Neuronal stem cell (in vitro differentiated cells): ENCODE results near the gene NRG2.

Experiments used
- DNase-seq: peaks from one replicate; pipeline ENCODE4 v3.0.0-alpha.2; 2013; ENCODE audit warnings: low spot score
- H2AFZ ChIP-seq: one replicate; pipeline ENCODE4 v1.6.1; 2013; ENCODE audit warnings: mild to moderate bottlenecking, low read length, inconsistent platforms
- H2AK5ac ChIP-seq: 2 replicates; pipeline ENCODE4 v1.6.1; 2013; ENCODE audit warnings: low read depth, mild to moderate bottlenecking, inconsistent platforms, low read length, moderate library complexity, mixed read lengths
- H2BK120ac ChIP-seq: 2 replicates; pipeline ENCODE4 v1.6.1; 2013; ENCODE audit warnings: low read depth, mild to moderate bottlenecking, inconsistent platforms, low read length, moderate library complexity, mixed read lengths
- H2BK12ac ChIP-seq: one replicate; pipeline ENCODE4 v1.6.1; 2013; ENCODE audit warnings: low read length, inconsistent platforms
- H2BK15ac ChIP-seq: 2 replicates; pipeline ENCODE4 v1.6.1; 2013; ENCODE audit warnings: mild to moderate bottlenecking, low read length, inconsistent platforms, mixed read lengths
- H2BK5ac ChIP-seq: one replicate; pipeline ENCODE4 v1.6.1; 2013; ENCODE audit warnings: inconsistent platforms, mild to moderate bottlenecking, low read length, moderate library complexity
- H3K14ac ChIP-seq: one replicate; pipeline ENCODE4 v1.6.1; 2013; ENCODE audit warnings: low read length, inconsistent platforms
- H3K18ac ChIP-seq: 2 replicates; pipeline ENCODE4 v1.6.1; 2013; ENCODE audit warnings: low read length, inconsistent platforms
- H3K23ac ChIP-seq: 2 replicates; pipeline ENCODE4 v1.6.1; 2013; ENCODE audit warnings: low read depth, mild to moderate bottlenecking, mixed read lengths, low read length, inconsistent platforms; ENCODE audit not compliant: poor library complexity
- H3K27ac ChIP-seq: replicated peaks from 3 replicates; pipeline ENCODE4 v1.5.1; 2013; ENCODE audit warnings: low read length, inconsistent platforms
- H3K27me3 ChIP-seq, 3 experiments: 2 replicates each; pipeline ENCODE4 v1.6.1; 2013; ENCODE audit warnings: low read length in 3 of 3, mild to moderate bottlenecking in 2 of 3, inconsistent platforms in 1 of 3, low read depth in 1 of 3, mixed read lengths in 1 of 3, moderate library complexity in 1 of 3; ENCODE audit not compliant: control insufficient read depth in 3 of 3, insufficient read depth in 3 of 3
- H3K36me3 ChIP-seq, 2 donors: replicated peaks in 1 of 2; 2 replicates each; pipeline ENCODE4 v1.6.1; 2013; ENCODE audit warnings: low read length in 2 of 2; ENCODE audit not compliant: control insufficient read depth in 2 of 2, insufficient read depth in 2 of 2
- H3K4ac ChIP-seq: 2 replicates; pipeline ENCODE4 v1.6.1; 2013; ENCODE audit warnings: inconsistent platforms, mild to moderate bottlenecking, low read length, moderate library complexity
- H3K4me1 ChIP-seq, 2 donors: 1 replicate in 1 of 2; 2 replicates in 1 of 2; pipeline ENCODE4 v1.6.1; 2013; ENCODE audit warnings: low read length in 2 of 2, low read depth in 1 of 2; ENCODE audit not compliant: control insufficient read depth in 2 of 2, insufficient read depth in 1 of 2
- H3K4me2 ChIP-seq: one replicate; pipeline ENCODE4 v1.6.1; 2013; ENCODE audit warnings: mild to moderate bottlenecking, low read length, inconsistent platforms; ENCODE audit not compliant: insufficient read depth, poor library complexity, severe bottlenecking
- H3K4me3 ChIP-seq, 2 donors: 2 replicates each; pipeline ENCODE4 v1.5.1; 2013; ENCODE audit warnings: low read length in 2 of 2, mild to moderate bottlenecking in 2 of 2, inconsistent platforms in 1 of 2, moderate library complexity in 1 of 2
- H3K79me1 ChIP-seq: one replicate; pipeline ENCODE4 v1.6.1; 2013; ENCODE audit warnings: low read depth, mild to moderate bottlenecking, inconsistent platforms, low read length, moderate library complexity
- H3K9ac ChIP-seq: one replicate; pipeline ENCODE4 v1.6.1; 2013; ENCODE audit warnings: mild to moderate bottlenecking, low read depth, low read length, inconsistent platforms; ENCODE audit not compliant: poor library complexity
- H3K9me3 ChIP-seq, 2 donors: replicated peaks in 1 of 2; 2 replicates each; pipeline versions ENCODE3 to v1.6.1; 2013; ENCODE audit warnings: low read length in 2 of 2, mild to moderate bottlenecking in 2 of 2, inconsistent platforms in 1 of 2, low read depth in 1 of 2, mixed read lengths in 1 of 2, moderate library complexity in 1 of 2; ENCODE audit not compliant: control insufficient read depth in 2 of 2, insufficient read depth in 1 of 2
- H4K8ac ChIP-seq: one replicate; pipeline ENCODE4 v1.6.1; 2013; ENCODE audit warnings: low read depth, mild to moderate bottlenecking, inconsistent platforms, low read length, moderate library complexity
- H4K91ac ChIP-seq: one replicate; pipeline ENCODE4 v1.6.1; 2013; ENCODE audit warnings: low read length, low read depth, mild to moderate bottlenecking, inconsistent platforms; ENCODE audit not compliant: poor library complexity
- WGBS, 2 donors: extraction: QIAGEN DNeasy Blood & Tissue Kit; methylation state at CpG; one replicate each; pipeline ENCODE4 v1.1.7; 2013; ENCODE audit warnings: missing lambda C conversion rate in 2 of 2, mixed read lengths in 1 of 2; ENCODE audit not compliant: insufficient read length in 2 of 2, insufficient replicate concordance in 1 of 2; ENCODE audit errors: extremely low coverage in 2 of 2; 5-methylcytosine and 5-hydroxymethylcytosine counted together

The NRG2 gene

GRCh38 chr5:139954462-139954861, 88.6 kb downstream of the NRG2 start:
- H3K4ac ChIP-seq = no peak overlapping the region
- no peak overlapping the region for H2AFZ ChIP-seq
- no peak overlapping the region for H2BK12ac ChIP-seq
- H3K14ac ChIP-seq = no peak overlapping the region
- H2BK15ac ChIP-seq = no peak overlapping the region
- no peak overlapping the region for H2BK120ac ChIP-seq
- H4K8ac ChIP-seq = no peak overlapping the region
- H3K27ac ChIP-seq = no peak overlapping the region
- no peak overlapping the region for H2AK5ac ChIP-seq
- DNase-seq = no peak
- H3K27me3 ChIP-seq = peaks cover 0 to 29% (median 0%) of the 10 kb centered on the region in 3 experiments
- no peak overlapping the region for H4K91ac ChIP-seq
- H3K9ac ChIP-seq = no peak overlapping the region
- no peaks in the 10 kb centered on the region for H3K79me1 ChIP-seq
- H3K9me3 ChIP-seq = no peaks in the 10 kb centered on the region
- H3K18ac ChIP-seq = no peak overlapping the region
- no peak overlapping the region for H3K4me2 ChIP-seq
- H2BK5ac ChIP-seq = no peak overlapping the region
- peaks cover 0 to 16% of the 10 kb centered on the region in 2 donors for H3K4me1 ChIP-seq
- H3K23ac ChIP-seq = no peak overlapping the region
- no peaks in the 10 kb centered on the region for H3K36me3 ChIP-seq
- WGBS, 2 donors = no CpG with 5 or more reads among the region's 8 CpGs
- no peak overlapping the region for H3K4me3 ChIP-seq

- Histone ChIP-seq H4K91ac (no peak overlapping the region), H3K9me3 (no peaks in the 10 kb centered on the region), H2BK15ac (no peak overlapping the region), H3K18ac (no peak overlapping the region), H2BK12ac (no peak overlapping the region), H4K8ac (no peak overlapping the region), H3K79me1 (no peaks in the 10 kb centered on the region), H3K23ac (no peak overlapping the region), H2BK5ac (no peak overlapping the region), H3K4me3 (no peak overlapping the region), H3K4ac (no peak overlapping the region), H3K36me3 (no peaks in the 10 kb centered on the region), H3K27me3 (peaks cover 0 to 29% (median 0%) of the 10 kb centered on the region in 3 experiments), H2AFZ (no peak overlapping the region), H3K9ac (no peak overlapping the region), H2AK5ac (no peak overlapping the region), H3K4me2 (no peak overlapping the region), H3K27ac (no peak overlapping the region), H3K4me1 (peaks cover 0 to 16% of the 10 kb centered on the region in 2 donors), H2BK120ac (no peak overlapping the region), H3K14ac (no peak overlapping the region)
- WGBS, 2 donors = no CpG with 5 or more reads among the region's 7 CpGs
- DNase-seq = no peak
Observed at GRCh38 chr5:139954022-139954421, 89.1 kb downstream of the NRG2 start.

GRCh38 chr5:139952574-139952973, 90.5 kb downstream of the NRG2 start:
- Histone ChIP-seq H3K4me3 (no peak overlapping the region), H3K4me2 (no peak overlapping the region), H3K79me1 (no peaks in the 10 kb centered on the region), H3K14ac (peak overlapping the region; percentile 25), H3K9ac (no peak overlapping the region), H3K18ac (peak overlapping the region; percentile 41), H3K27ac (no peak overlapping the region), H2AFZ (no peak overlapping the region), H3K4ac (no peak overlapping the region), H3K36me3 (no peaks in the 10 kb centered on the region), H3K23ac (no peak overlapping the region), H2BK12ac (no peak overlapping the region), H4K91ac (no peak overlapping the region), H2BK15ac (no peak overlapping the region), H2BK5ac (no peak overlapping the region), H3K4me1 (peaks cover 0 to 16% of the 10 kb centered on the region in 2 donors), H2AK5ac (no peak overlapping the region), H3K27me3 (peaks cover 0 to 29% (median 0%) of the 10 kb centered on the region in 3 experiments), H3K9me3 (no peaks in the 10 kb centered on the region), H2BK120ac (no peak overlapping the region), H4K8ac (no peak overlapping the region)
- no CpG with 5 or more reads among the region's 13 CpGs for WGBS, 2 donors
- no peak for DNase-seq

DNA sequence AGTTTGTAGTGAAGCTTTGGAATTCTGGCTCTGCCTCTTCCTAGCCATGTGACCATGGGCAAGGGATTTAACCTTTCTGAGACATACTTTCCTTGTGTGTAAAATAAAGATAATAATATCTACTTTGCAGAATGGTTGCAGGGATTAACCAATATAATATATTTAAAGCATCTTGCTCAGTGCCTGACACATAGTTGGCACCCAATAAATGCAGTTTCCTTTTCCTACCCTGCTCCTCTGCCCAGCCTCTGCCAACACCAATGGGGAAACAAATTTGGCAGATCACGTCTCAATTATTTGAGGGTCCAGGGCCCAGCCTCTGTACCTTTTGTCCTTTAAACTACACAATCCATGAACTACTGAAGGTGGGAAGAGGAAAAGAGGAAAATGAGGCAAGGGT, 91.1 kb downstream of the NRG2 start:
- no peak for DNase-seq
- Histone ChIP-seq H3K27ac (no peak overlapping the region), H2AFZ (no peak overlapping the region), H4K8ac (no peak overlapping the region), H3K27me3 (peaks cover 0 to 29% (median 0%) of the 10 kb centered on the region in 3 experiments), H2BK120ac (no peak overlapping the region), H2BK15ac (no peak overlapping the region), H3K36me3 (no peaks in the 10 kb centered on the region), H4K91ac (no peak overlapping the region), H3K14ac (no peak overlapping the region), H3K4me2 (no peak overlapping the region), H3K23ac (no peak overlapping the region), H3K4ac (no peak overlapping the region), H3K79me1 (no peaks in the 10 kb centered on the region), H2BK5ac (no peak overlapping the region), H3K9ac (no peak overlapping the region), H2BK12ac (no peak overlapping the region), H3K4me1 (peaks cover 0 to 16% of the 10 kb centered on the region in 2 donors), H2AK5ac (no peak overlapping the region), H3K18ac (no peak overlapping the region), H3K9me3 (no peaks in the 10 kb centered on the region), H3K4me3 (no peak overlapping the region)
- WGBS, 2 donors = no CpG with 5 or more reads among the region's 1 CpG
